ENCODE results near the gene HHAT. TPM values are rescaled to one million over a fixed set of nuclear protein-coding genes. Genes with fewer than 3 reads are reported as not detected.

Gene HHAT
- total and polyA plus RNA-seq, 2 of the 13 experiments (the other 11 are each of a cell fraction or from before 2014, with no cell fraction given) = 2.6 to 4.9 TPM

- TF ChIP-seq NR2F6 (IDR thresholded peaks at IDR 0.05) (no peak), NR2F6 (CRISPR knock-in tag; IDR thresholded peaks at IDR 0.05) (no peak), ATF1 (CRISPR knock-in tag; IDR thresholded peaks at IDR 0.05) (no peak), ZMYM2 (CRISPR knock-in tag; IDR thresholded peaks at IDR 0.05) (no peak), TCF12 (IDR thresholded peaks at IDR 0.05) (no peak), TCF12 (CRISPR knock-in tag; IDR thresholded peaks at IDR 0.05) (no peak)
Observed at GRCh38 chr1:210700511-210700910, 371.8 kb downstream of the HHAT start (continued).

- H3K9ac ChIP-seq (ENCODE audit: insufficient read depth, low read depth, low read length) = no peak overlapping the region
- no peak for TF ChIP-seq MXI1 (IDR thresholded peaks at IDR 0.05; ENCODE audit: borderline replicate concordance, low read depth, low read length)
- TF ChIP-seq ARNT2 (CRISPR knock-in tag; IDR thresholded peaks at IDR 0.05; ENCODE audit: low read depth) = no peak
- TF ChIP-seq, protein P1, sequence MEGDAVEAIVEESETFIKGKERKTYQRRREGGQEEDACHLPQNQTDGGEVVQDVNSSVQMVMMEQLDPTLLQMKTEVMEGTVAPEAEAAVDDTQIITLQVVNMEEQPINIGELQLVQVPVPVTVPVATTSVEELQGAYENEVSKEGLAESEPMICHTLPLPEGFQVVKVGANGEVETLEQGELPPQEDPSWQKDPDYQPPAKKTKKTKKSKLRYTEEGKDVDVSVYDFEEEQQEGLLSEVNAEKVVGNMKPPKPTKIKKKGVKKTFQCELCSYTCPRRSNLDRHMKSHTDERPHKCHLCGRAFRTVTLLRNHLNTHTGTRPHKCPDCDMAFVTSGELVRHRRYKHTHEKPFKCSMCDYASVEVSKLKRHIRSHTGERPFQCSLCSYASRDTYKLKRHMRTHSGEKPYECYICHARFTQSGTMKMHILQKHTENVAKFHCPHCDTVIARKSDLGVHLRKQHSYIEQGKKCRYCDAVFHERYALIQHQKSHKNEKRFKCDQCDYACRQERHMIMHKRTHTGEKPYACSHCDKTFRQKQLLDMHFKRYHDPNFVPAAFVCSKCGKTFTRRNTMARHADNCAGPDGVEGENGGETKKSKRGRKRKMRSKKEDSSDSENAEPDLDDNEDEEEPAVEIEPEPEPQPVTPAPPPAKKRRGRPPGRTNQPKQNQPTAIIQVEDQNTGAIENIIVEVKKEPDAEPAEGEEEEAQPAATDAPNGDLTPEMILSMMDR (CRISPR knock-in tag; IDR thresholded peaks at IDR 0.05) = no peak
- TF ChIP-seq, protein P2, sequence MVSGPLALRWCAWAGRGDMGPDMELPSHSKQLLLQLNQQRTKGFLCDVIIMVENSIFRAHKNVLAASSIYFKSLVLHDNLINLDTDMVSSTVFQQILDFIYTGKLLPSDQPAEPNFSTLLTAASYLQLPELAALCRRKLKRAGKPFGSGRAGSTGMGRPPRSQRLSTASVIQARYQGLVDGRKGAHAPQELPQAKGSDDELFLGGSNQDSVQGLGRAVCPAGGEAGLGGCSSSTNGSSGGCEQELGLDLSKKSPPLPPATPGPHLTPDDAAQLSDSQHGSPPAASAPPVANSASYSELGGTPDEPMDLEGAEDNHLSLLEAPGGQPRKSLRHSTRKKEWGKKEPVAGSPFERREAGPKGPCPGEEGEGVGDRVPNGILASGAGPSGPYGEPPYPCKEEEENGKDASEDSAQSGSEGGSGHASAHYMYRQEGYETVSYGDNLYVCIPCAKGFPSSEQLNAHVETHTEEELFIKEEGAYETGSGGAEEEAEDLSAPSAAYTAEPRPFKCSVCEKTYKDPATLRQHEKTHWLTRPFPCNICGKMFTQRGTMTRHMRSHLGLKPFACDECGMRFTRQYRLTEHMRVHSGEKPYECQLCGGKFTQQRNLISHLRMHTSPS (CRISPR knock-in tag; IDR thresholded peaks at IDR 0.05; ENCODE audit: low read depth) = no peak
- no peak for TF ChIP-seq ZNF792 (CRISPR knock-in tag; IDR thresholded peaks at IDR 0.05)
- no peak for TF ChIP-seq ZNF569 (CRISPR knock-in tag; IDR thresholded peaks at IDR 0.05; ENCODE audit: borderline replicate concordance)
- TF ChIP-seq SMC3 (IDR thresholded peaks at IDR 0.05; ENCODE audit: low read length) = no peak
- TF ChIP-seq CEBPG (CRISPR knock-in tag; IDR thresholded peaks at IDR 0.05) = no peak
- TF ChIP-seq SUZ12 (IDR thresholded peaks at IDR 0.05; ENCODE audit: low read depth, low read length) = no peak
- TF ChIP-seq ZNF274 (CRISPR knock-in tag; IDR thresholded peaks at IDR 0.05) = no peak
- no peak for TF ChIP-seq PRPF4 (IDR thresholded peaks at IDR 0.05; ENCODE audit: low read depth, low read length, poor library complexity, severe bottlenecking)
- TF ChIP-seq ZNF367 (CRISPR knock-in tag; IDR thresholded peaks at IDR 0.05; ENCODE audit: borderline replicate concordance) = no peak
- no peak for TF ChIP-seq MED8 (CRISPR knock-in tag; IDR thresholded peaks at IDR 0.05; ENCODE audit: insufficient replicate concordance)
- TF ChIP-seq ETS1 (CRISPR knock-in tag; IDR thresholded peaks at IDR 0.05) = no peak
- no peak for TF ChIP-seq GMEB2 (CRISPR knock-in tag; IDR thresholded peaks at IDR 0.05; ENCODE audit: low read depth)
Observed at GRCh38 chr1:210702506-210702905, 373.8 kb downstream of the HHAT start.

More at GRCh38 chr1:210702506-210702905, 373.8 kb downstream of the HHAT start:
- no peaks in the 10 kb centered on the region for H3K4me1 ChIP-seq (ENCODE audit: insufficient read depth, low read length)
- no peaks in the 10 kb centered on the region for H4K20me1 ChIP-seq (ENCODE audit: insufficient read depth, low read length)
- H3K27ac ChIP-seq (ENCODE audit: extremely low read length, insufficient read depth, low read length) = no peak overlapping the region
- POLR2A ChIA-PET = no interaction called here
- H3K27me3 ChIP-seq (ENCODE audit: control insufficient read depth in 1 of 2, insufficient read depth in 2 of 2, low read length in 2 of 2) = no peaks in the 10 kb centered on the region
- ATAC-seq (no peak), DNase-seq (ENCODE audit: low spot score) (no peak), FAIRE-seq (no peak)
- intact Hi-C loops (cut with micrococcal nuclease; ENCODE audit: unreplicated experiment) = no loop called here
- in situ Hi-C loops (cut with HindIII; ENCODE audit: extremely low pct_ligation_motif_present, low pct_unique_long_range_greater_than_20kb) = loop anchor here (10.0 kb wide), 1 partner anchor 432 kb away; the partner anchor contains the start of gene KCNH1
- no peak overlapping the region for H3K4me2 ChIP-seq (ENCODE audit: low read depth, low read length)
- CTCF ChIA-PET (ENCODE audit: low intra/inter-chr PET ratio, low total read pairs) = no interaction called here
- H2AFZ ChIP-seq (ENCODE audit: low read length) = no peak overlapping the region
- no peak overlapping the region for H3K4me3 ChIP-seq (replicated peaks in 1 of 3; ENCODE audit: insufficient read depth in 1 of 3, low read depth in 2 of 3, low read length in 3 of 3)
- no peaks in the 10 kb centered on the region for H3K36me3 ChIP-seq (replicated peaks in 1 of 2; ENCODE audit: control insufficient read depth in 1 of 2, insufficient read depth in 2 of 2, low read length in 2 of 2)
- H3K79me2 ChIP-seq (ENCODE audit: insufficient read depth, low read length) = no peaks in the 10 kb centered on the region
- H3K9me3 ChIP-seq (ENCODE audit: low read length) = no peaks in the 10 kb centered on the region
- 62% methylated on average over 2 of the region's 2 CpGs for WGBS (ENCODE audit: low lambda C conversion rate)
- BruUV-seq (replicated peaks) = no TSS peak
